Measurements from ENCODE around the gene CSHL1. TPM values are rescaled to one million over a fixed set of nuclear protein-coding genes. Genes with fewer than 3 reads are reported as not detected.
"Not testable (repeated sequence)": the region's sequence is repeated elsewhere in the genome, so short reads cannot be mapped to it uniquely, and the experiment has no call there.

Gene CSHL1
- polyA plus RNA-seq, 1 donor from 2014 or later, result not detected

GRCh38 chr17:63915753-63916152 is 4.7 kb upstream of the CSHL1 start:
- not testable (repeated sequence) for H3K4me3 ChIP-seq (ENCODE audit: low read length); H3K36me3 ChIP-seq (ENCODE audit: insufficient read depth, low read length); H3K9me2 ChIP-seq (ENCODE audit: insufficient read depth, low read length); H4K20me1 ChIP-seq (ENCODE audit: insufficient read depth); H3F3A ChIP-seq (ENCODE audit: insufficient read depth, low read length, poor library complexity, severe bottlenecking); H3K79me2 ChIP-seq (replicated peaks; ENCODE audit: insufficient read depth, low read length); H2AFZ ChIP-seq (ENCODE audit: low read depth, low read length); H3K27me3 ChIP-seq (ENCODE audit: insufficient read depth, low read depth, low read length); H3K9ac ChIP-seq (ENCODE audit: low read length); H3K9me3 ChIP-seq (ENCODE audit: low read length); H3K27ac ChIP-seq (ENCODE audit: low read length); H3K4me2 ChIP-seq (ENCODE audit: low read length)

GRCh38 chr17:63914471-63914870 is 3.4 kb upstream of the CSHL1 start:
- H3K9ac ChIP-seq (ENCODE audit: low read length), result no peak overlapping the region
- no peak for TF ChIP-seq SMC3 (conservative IDR thresholded peaks at IDR 0.05; ENCODE audit: poor library complexity)
- no peak for TF ChIP-seq POLR2AphosphoS5 (IDR thresholded peaks at IDR 0.05)
- TF ChIP-seq EP300 (conservative IDR thresholded peaks at IDR 0.05; ENCODE audit: poor library complexity, severe bottlenecking), result no peak
- TF ChIP-seq RAD21 (conservative IDR thresholded peaks at IDR 0.05), result no peak
- TF ChIP-seq REST (IDR thresholded peaks at IDR 0.05; ENCODE audit: borderline replicate concordance), result no peak
- TF ChIP-seq TAF1 (IDR thresholded peaks at IDR 0.05; ENCODE audit: low read depth), result no peak
- H3K4me3 ChIP-seq (ENCODE audit: low read length), result no peak overlapping the region
- H4K20me1 ChIP-seq (ENCODE audit: insufficient read depth), result no peaks in the 10 kb centered on the region
- no peaks in the 10 kb centered on the region for H3K36me3 ChIP-seq (ENCODE audit: insufficient read depth, low read length)
- no peak overlapping the region for H3K4me2 ChIP-seq (ENCODE audit: low read length)
- no peak overlapping the region for H3K27ac ChIP-seq (ENCODE audit: low read length)
- H3K9me2 ChIP-seq (ENCODE audit: insufficient read depth, low read length), result no peaks in the 10 kb centered on the region
- no peak overlapping the region for H2AFZ ChIP-seq (ENCODE audit: low read depth, low read length)
- no peaks in the 10 kb centered on the region for H3F3A ChIP-seq (ENCODE audit: insufficient read depth, low read length, poor library complexity, severe bottlenecking)
- no peaks in the 10 kb centered on the region for H3K79me2 ChIP-seq (replicated peaks; ENCODE audit: insufficient read depth, low read length)
- no peaks in the 10 kb centered on the region for H3K27me3 ChIP-seq (ENCODE audit: insufficient read depth, low read depth, low read length)
- no peaks in the 10 kb centered on the region for H3K9me3 ChIP-seq (ENCODE audit: low read length)

DNA sequence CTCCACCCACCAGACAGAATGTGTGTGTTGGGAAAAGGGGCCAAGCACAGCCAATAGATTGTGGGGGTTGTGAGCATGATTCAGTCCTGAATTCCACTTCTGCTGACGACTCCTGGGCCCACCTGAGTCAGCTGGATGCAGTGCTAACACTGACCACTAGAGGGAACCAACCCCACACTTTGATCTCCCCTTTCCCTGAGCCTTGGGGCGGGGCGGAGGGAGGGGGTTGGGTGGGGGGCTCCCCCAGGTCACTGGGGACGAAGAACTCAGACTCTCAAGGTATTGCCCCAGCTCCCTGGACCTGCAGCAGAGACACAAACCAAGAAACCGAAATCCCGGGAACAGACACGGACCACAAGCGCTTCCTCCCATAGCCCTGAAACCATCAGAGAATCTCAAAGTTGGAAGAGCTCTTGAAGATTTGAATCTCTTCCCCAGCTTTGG is 621 bp upstream of the CSHL1 start:
- H3K9me2 ChIP-seq (ENCODE audit: insufficient read depth, low read length), result no peaks in the 10 kb centered on the region
- TF ChIP-seq RAD21 (conservative IDR thresholded peaks at IDR 0.05), result peak; percentile 43
- TF ChIP-seq, protein P1, sequence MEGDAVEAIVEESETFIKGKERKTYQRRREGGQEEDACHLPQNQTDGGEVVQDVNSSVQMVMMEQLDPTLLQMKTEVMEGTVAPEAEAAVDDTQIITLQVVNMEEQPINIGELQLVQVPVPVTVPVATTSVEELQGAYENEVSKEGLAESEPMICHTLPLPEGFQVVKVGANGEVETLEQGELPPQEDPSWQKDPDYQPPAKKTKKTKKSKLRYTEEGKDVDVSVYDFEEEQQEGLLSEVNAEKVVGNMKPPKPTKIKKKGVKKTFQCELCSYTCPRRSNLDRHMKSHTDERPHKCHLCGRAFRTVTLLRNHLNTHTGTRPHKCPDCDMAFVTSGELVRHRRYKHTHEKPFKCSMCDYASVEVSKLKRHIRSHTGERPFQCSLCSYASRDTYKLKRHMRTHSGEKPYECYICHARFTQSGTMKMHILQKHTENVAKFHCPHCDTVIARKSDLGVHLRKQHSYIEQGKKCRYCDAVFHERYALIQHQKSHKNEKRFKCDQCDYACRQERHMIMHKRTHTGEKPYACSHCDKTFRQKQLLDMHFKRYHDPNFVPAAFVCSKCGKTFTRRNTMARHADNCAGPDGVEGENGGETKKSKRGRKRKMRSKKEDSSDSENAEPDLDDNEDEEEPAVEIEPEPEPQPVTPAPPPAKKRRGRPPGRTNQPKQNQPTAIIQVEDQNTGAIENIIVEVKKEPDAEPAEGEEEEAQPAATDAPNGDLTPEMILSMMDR (IDR thresholded peaks at IDR 0.05; ENCODE audit: poor library complexity, severe bottlenecking), result peak; percentile 62
- TF ChIP-seq SMC3 (conservative IDR thresholded peaks at IDR 0.05; ENCODE audit: poor library complexity), result peak; percentile 54
- no peak for TF ChIP-seq EZH2 (IDR thresholded peaks at IDR 0.05; ENCODE audit: borderline replicate concordance, insufficient read depth, low read length, poor library complexity, severe bottlenecking)
- no peaks in the 10 kb centered on the region for H3K9me3 ChIP-seq (ENCODE audit: low read length)
- no peaks in the 10 kb centered on the region for H4K20me1 ChIP-seq (ENCODE audit: insufficient read depth)
- H3K9ac ChIP-seq (ENCODE audit: low read length), result no peak overlapping the region
- H2AFZ ChIP-seq (ENCODE audit: low read depth, low read length), result no peak overlapping the region
- H3K79me2 ChIP-seq (replicated peaks; ENCODE audit: insufficient read depth, low read length), result no peaks in the 10 kb centered on the region
- H3K4me2 ChIP-seq (ENCODE audit: low read length), result no peak overlapping the region
- no peaks in the 10 kb centered on the region for H3F3A ChIP-seq (ENCODE audit: insufficient read depth, low read length, poor library complexity, severe bottlenecking)
- H3K4me3 ChIP-seq (ENCODE audit: low read length), result no peak overlapping the region
- no peaks in the 10 kb centered on the region for H3K36me3 ChIP-seq (ENCODE audit: insufficient read depth, low read length)
- H3K27me3 ChIP-seq (ENCODE audit: insufficient read depth, low read depth, low read length), result no peaks in the 10 kb centered on the region
- H3K27ac ChIP-seq (ENCODE audit: low read length), result no peak overlapping the region
